ENCODE data around the gene TRDMT1.

The TRDMT1 gene

GRCh38 chr10:17109046-17109445 lies 92.4 kb downstream of the TRDMT1 start:
- Histone ChIP-seq H3K4me2 (ENCODE audit: low read length) (no peak overlapping the region), H2AFZ (no peak overlapping the region), H3K36me3 (ENCODE audit: control insufficient read depth, insufficient read depth, low read length) (no peaks in the 10 kb centered on the region), H3K79me2 (no peaks in the 10 kb centered on the region), H3K4me3 (ENCODE audit: low read depth, low read length) (no peak overlapping the region), H3K27me3 (ENCODE audit: control insufficient read depth, insufficient read depth, low read length) (no peaks in the 10 kb centered on the region), H3K4me1 (no peaks in the 10 kb centered on the region), H3K27ac (no peak overlapping the region), H3K9me3 (ENCODE audit: control insufficient read depth, low read length) (no peaks in the 10 kb centered on the region), H3K9ac (no peak overlapping the region)
- no peak for TF ChIP-seq CTCF (IDR thresholded peaks at IDR 0.05)

GRCh38 chr10:17106991-17107390 lies 94.5 kb downstream of the TRDMT1 start:
- no peaks in the 10 kb centered on the region for H3K79me2 ChIP-seq
- no peak overlapping the region for H3K27ac ChIP-seq
- H3K4me3 ChIP-seq (ENCODE audit: low read depth, low read length): no peak overlapping the region

GRCh38 chr10:17101910-17102266 lies 99.6 kb downstream of the TRDMT1 start:
- Histone ChIP-seq H3K9me3 (ENCODE audit: control insufficient read depth, low read length) (no peaks in the 10 kb centered on the region), H2AFZ (no peak overlapping the region), H3K4me1 (no peaks in the 10 kb centered on the region), H3K27ac (no peak overlapping the region), H3K4me3 (ENCODE audit: low read depth, low read length) (no peak overlapping the region), H3K79me2 (no peaks in the 10 kb centered on the region), H3K9ac (no peak overlapping the region), H3K4me2 (ENCODE audit: low read length) (no peak overlapping the region), H3K36me3 (ENCODE audit: control insufficient read depth, insufficient read depth, low read length) (no peaks in the 10 kb centered on the region), H3K27me3 (ENCODE audit: control insufficient read depth, insufficient read depth, low read length) (no peaks in the 10 kb centered on the region)
- TF ChIP-seq CTCF (IDR thresholded peaks at IDR 0.05): no peak

More at GRCh38 chr10:17106991-17107390, 94.5 kb downstream of the TRDMT1 start:
- TF ChIP-seq CTCF (IDR thresholded peaks at IDR 0.05): no peak
- Histone ChIP-seq H3K27me3 (ENCODE audit: control insufficient read depth, insufficient read depth, low read length) (no peaks in the 10 kb centered on the region), H3K36me3 (ENCODE audit: control insufficient read depth, insufficient read depth, low read length) (no peaks in the 10 kb centered on the region), H2AFZ (no peak overlapping the region), H3K4me2 (ENCODE audit: low read length) (no peak overlapping the region), H3K9ac (no peak overlapping the region), H3K4me1 (no peaks in the 10 kb centered on the region), H3K9me3 (ENCODE audit: control insufficient read depth, low read length) (no peaks in the 10 kb centered on the region)

GRCh38 chr10:17101257-17101909 lies 100.1 kb downstream of the TRDMT1 start:
- Histone ChIP-seq H2AFZ (no peak overlapping the region), H3K9ac (no peak overlapping the region), H3K4me3 (ENCODE audit: low read depth, low read length) (no peak overlapping the region), H3K9me3 (ENCODE audit: control insufficient read depth, low read length) (no peaks in the 10 kb centered on the region), H3K27ac (no peak overlapping the region), H3K27me3 (ENCODE audit: control insufficient read depth, insufficient read depth, low read length) (no peaks in the 10 kb centered on the region), H3K4me1 (no peaks in the 10 kb centered on the region), H3K79me2 (no peaks in the 10 kb centered on the region), H3K4me2 (ENCODE audit: low read length) (no peak overlapping the region), H3K36me3 (ENCODE audit: control insufficient read depth, insufficient read depth, low read length) (no peaks in the 10 kb centered on the region)
- TF ChIP-seq CTCF (IDR thresholded peaks at IDR 0.05): no peak

GRCh38 chr10:17100586-17100985 lies 100.9 kb downstream of the TRDMT1 start:
- Histone ChIP-seq H3K36me3 (ENCODE audit: control insufficient read depth, insufficient read depth, low read length) (no peaks in the 10 kb centered on the region), H2AFZ (no peak overlapping the region), H3K9me3 (ENCODE audit: control insufficient read depth, low read length) (no peaks in the 10 kb centered on the region), H3K4me3 (ENCODE audit: low read depth, low read length) (no peak overlapping the region), H3K4me1 (no peaks in the 10 kb centered on the region), H3K4me2 (ENCODE audit: low read length) (no peak overlapping the region), H3K79me2 (no peaks in the 10 kb centered on the region), H3K9ac (no peak overlapping the region), H3K27me3 (ENCODE audit: control insufficient read depth, insufficient read depth, low read length) (no peaks in the 10 kb centered on the region), H3K27ac (no peak overlapping the region)
- TF ChIP-seq CTCF (IDR thresholded peaks at IDR 0.05): no peak
